Measurements from ENCODE around the gene MS4A6A. TPM values are rescaled to one million over a fixed set of nuclear protein-coding genes. Genes with fewer than 3 reads are reported as not detected.

The MS4A6A gene
- total and polyA plus RNA-seq, 2 donors (not counting 1 experiment from before 2014, with no cell fraction given), result 0.34 to 4.1 TPM

GRCh38 chr11:60175860-60176275, 7.0 kb downstream of the MS4A6A start:
- no peak overlapping the region for H3K4me3 Mint-ChIP-seq
- ATAC-seq (ENCODE audit: low read depth) (no peak), DNase-seq (no peak)
- no peak overlapping the region for H3K27ac ChIP-seq (ENCODE audit: low read length in 2 of 2)
- no peak overlapping the region for H3K27ac Mint-ChIP-seq
- TF ChIP-seq CTCF (IDR thresholded peaks at IDR 0.05), result no peak
- TF ChIP-seq EZH2 (IDR thresholded peaks at IDR 0.05; ENCODE audit: borderline replicate concordance, insufficient read depth, low read depth, low read length, poor library complexity, severe bottlenecking), result no peak
- H3K4me2 ChIP-seq (replicated peaks; ENCODE audit: low read depth, low read length, poor library complexity, severe bottlenecking), result no peak overlapping the region
- peaks cover 1% of the 10 kb centered on the region for H3K9me3 Mint-ChIP-seq (ENCODE audit: insufficient read depth)
- H3K9ac ChIP-seq (ENCODE audit: low read length), result no peak overlapping the region
- peaks cover 6% of the 10 kb centered on the region for H3K27me3 Mint-ChIP-seq
- WGBS (ENCODE audit: insufficient coverage), result no CpG with 5 or more reads among the region's 5 CpGs
- no peaks in the 10 kb centered on the region for H4K20me1 ChIP-seq (ENCODE audit: control insufficient read depth, insufficient read depth, low read length, poor library complexity, severe bottlenecking)
- H3K79me2 ChIP-seq (ENCODE audit: control insufficient read depth, insufficient read depth, low read length), result no peaks in the 10 kb centered on the region
- H3K9me3 ChIP-seq (ENCODE audit: control extremely low read depth in 1 of 3, control insufficient read depth in 2 of 3, insufficient read depth in 1 of 3, low read length in 2 of 3), result no peaks in the 10 kb centered on the region
- no peaks in the 10 kb centered on the region for H3K4me1 Mint-ChIP-seq
- intact Hi-C loops (cut with micrococcal nuclease), result no loop called here
- ChIA-PET POLR2A (no interaction called here), CTCF (no interaction called here)
- no peaks in the 10 kb centered on the region for H3K4me1 ChIP-seq (ENCODE audit: control insufficient read depth in 2 of 2, insufficient read depth in 2 of 2, low read length in 2 of 2)
- peaks cover 0 to 1% of the 10 kb centered on the region in 2 experiments for H3K36me3 ChIP-seq (replicated peaks in 1 of 2; ENCODE audit: control extremely low read depth in 1 of 2, control insufficient read depth in 1 of 2, extremely low read depth in 1 of 2, insufficient read depth in 2 of 2, low read length in 1 of 2)
- no peaks in the 10 kb centered on the region for H3K27me3 ChIP-seq (replicated peaks in 1 of 4; ENCODE audit: control extremely low read depth in 1 of 4, control insufficient read depth in 3 of 4, insufficient read depth in 4 of 4, low read length in 3 of 4)
- H2AFZ ChIP-seq (ENCODE audit: insufficient read depth, low read depth, low read length, poor library complexity, severe bottlenecking), result no peak overlapping the region
- H3K4me3 ChIP-seq (ENCODE audit: control extremely low read depth in 1 of 5, extremely low read depth in 1 of 5, insufficient read depth in 1 of 5, low read depth in 2 of 5, low read length in 4 of 5), result no peak overlapping the region

GRCh38 chr11:60172011-60172410, 10.9 kb downstream of the MS4A6A start:
- Mint-ChIP-seq H3K4me3 (no peak overlapping the region), H3K27me3 (peaks cover 7% of the 10 kb centered on the region), H3K4me1 (no peaks in the 10 kb centered on the region), H3K9me3 (ENCODE audit: insufficient read depth) (peaks cover 10% of the 10 kb centered on the region), H3K27ac (no peak overlapping the region)
- H2AFZ ChIP-seq (ENCODE audit: insufficient read depth, low read depth, low read length, poor library complexity, severe bottlenecking), result no peak overlapping the region
- intact Hi-C loops (cut with micrococcal nuclease), result no loop called here
- H3K4me1 ChIP-seq (ENCODE audit: control insufficient read depth in 2 of 2, insufficient read depth in 2 of 2, low read length in 2 of 2), result no peaks in the 10 kb centered on the region
- TF ChIP-seq EZH2 (IDR thresholded peaks at IDR 0.05; ENCODE audit: borderline replicate concordance, insufficient read depth, low read depth, low read length, poor library complexity, severe bottlenecking) (no peak), CTCF (IDR thresholded peaks at IDR 0.05) (no peak)
- no peaks in the 10 kb centered on the region for H3K36me3 ChIP-seq (replicated peaks in 1 of 2; ENCODE audit: control extremely low read depth in 1 of 2, control insufficient read depth in 1 of 2, extremely low read depth in 1 of 2, insufficient read depth in 2 of 2, low read length in 1 of 2)
- H3K4me2 ChIP-seq (replicated peaks; ENCODE audit: low read depth, low read length, poor library complexity, severe bottlenecking), result no peak overlapping the region
- H3K27ac ChIP-seq (ENCODE audit: low read length in 2 of 2), result no peak overlapping the region
- POLR2A ChIA-PET, result no interaction called here
- no peak overlapping the region for H3K9ac ChIP-seq (ENCODE audit: low read length)
- CTCF ChIA-PET, result no interaction called here
- H3K79me2 ChIP-seq (ENCODE audit: control insufficient read depth, insufficient read depth, low read length), result no peaks in the 10 kb centered on the region
- H3K27me3 ChIP-seq (replicated peaks in 1 of 4; ENCODE audit: control extremely low read depth in 1 of 4, control insufficient read depth in 3 of 4, insufficient read depth in 4 of 4, low read length in 3 of 4), result no peaks in the 10 kb centered on the region
- ATAC-seq (ENCODE audit: low read depth) (no peak), DNase-seq (no peak)
- no peak overlapping the region for H3K4me3 ChIP-seq (ENCODE audit: control extremely low read depth in 1 of 5, extremely low read depth in 1 of 5, insufficient read depth in 1 of 5, low read depth in 2 of 5, low read length in 4 of 5)
- peaks cover 1 to 30% (median 28%) of the 10 kb centered on the region in 3 donors for H3K9me3 ChIP-seq (ENCODE audit: control extremely low read depth in 1 of 3, control insufficient read depth in 2 of 3, insufficient read depth in 1 of 3, low read length in 2 of 3)
- H4K20me1 ChIP-seq (ENCODE audit: control insufficient read depth, insufficient read depth, low read length, poor library complexity, severe bottlenecking), result no peaks in the 10 kb centered on the region
